NCI-H2227 (cell line): ENCODE measurements around the gene SDK1.

Experiments
- DNase-seq: peaks from one replicate; lab custom pipeline; 2025; ENCODE audit not compliant: unreplicated experiment; lab: John Stamatoyannopoulos, UW

The SDK1 gene

DNA sequence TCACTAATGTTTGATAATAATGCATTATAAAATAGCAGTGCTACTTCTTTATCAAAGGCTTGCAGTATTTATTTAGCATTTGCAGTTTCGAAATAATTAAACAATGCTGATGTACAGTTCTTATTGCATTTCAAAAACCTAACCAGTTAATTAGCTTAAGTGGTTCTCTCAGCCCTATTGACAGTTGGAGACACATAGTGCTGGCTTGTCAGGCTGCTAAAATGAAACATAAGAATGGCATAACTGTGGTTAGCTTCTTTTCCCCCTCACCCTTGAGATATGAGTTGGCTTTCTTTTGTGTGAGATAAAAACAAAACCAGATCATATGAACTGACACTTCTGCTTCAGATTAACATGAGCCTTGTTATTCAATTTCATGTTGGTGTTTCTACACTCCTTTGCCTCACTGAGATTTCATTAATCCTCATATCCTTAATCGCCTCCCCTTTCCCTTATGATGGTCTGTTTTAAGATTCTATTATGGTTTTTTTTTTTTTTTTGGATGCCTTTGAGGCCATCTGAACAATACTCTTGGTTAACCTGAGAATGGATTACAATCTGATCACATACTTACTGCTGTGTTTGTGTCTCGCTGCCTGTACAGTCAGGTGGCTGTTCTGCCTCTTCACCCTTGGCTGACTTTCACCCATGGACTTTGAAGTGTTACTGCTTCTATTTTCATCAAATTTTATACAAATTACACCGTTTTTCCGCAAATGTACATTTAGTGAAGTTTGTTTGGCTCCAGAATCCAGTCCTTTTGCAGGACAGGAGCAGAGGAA lies 108.0 kb downstream of the SDK1 start:
- no peak for DNase-seq

DNA sequence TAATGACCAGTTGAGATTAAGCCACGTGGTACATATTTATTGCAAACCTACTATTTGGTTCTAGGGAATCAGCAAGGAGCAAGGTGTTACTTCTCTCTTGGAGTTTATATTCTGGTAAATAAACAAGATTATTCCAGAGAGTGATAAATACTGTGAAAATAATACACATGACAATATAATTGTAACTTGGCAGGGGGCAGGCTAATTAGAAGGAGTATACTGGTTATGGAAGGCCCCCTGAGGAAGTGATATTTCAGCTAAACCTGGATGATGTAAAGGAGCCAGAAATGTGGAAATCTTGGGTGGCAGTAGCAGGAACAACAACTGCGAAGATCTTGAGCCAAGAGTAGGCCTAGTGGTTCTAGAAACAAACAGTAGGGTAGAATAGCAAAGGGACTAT lies 111.8 kb downstream of the SDK1 start:
- DNase-seq = no peak

DNA sequence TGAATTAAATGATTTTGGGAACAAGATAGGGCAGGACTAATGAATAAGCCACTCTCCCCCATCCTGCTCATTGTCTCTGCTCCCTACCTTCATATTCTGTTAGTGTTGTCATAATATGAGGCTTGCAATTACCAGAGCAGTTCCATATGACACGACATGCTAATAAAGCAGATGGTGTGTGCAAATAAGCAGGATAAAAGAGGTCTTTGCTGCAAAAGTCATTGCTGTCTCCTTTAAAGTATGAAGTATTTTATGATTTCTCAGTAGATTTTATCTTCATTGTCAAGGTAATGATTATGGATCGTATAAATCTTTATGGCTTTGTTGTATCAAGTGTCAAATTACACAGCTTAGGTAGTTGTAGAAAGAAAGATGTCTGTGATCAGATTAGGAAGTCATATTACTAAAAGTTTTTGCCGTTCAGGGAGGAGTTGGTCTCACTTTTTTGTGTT lies 114.8 kb downstream of the SDK1 start:
- no peak for DNase-seq

DNA sequence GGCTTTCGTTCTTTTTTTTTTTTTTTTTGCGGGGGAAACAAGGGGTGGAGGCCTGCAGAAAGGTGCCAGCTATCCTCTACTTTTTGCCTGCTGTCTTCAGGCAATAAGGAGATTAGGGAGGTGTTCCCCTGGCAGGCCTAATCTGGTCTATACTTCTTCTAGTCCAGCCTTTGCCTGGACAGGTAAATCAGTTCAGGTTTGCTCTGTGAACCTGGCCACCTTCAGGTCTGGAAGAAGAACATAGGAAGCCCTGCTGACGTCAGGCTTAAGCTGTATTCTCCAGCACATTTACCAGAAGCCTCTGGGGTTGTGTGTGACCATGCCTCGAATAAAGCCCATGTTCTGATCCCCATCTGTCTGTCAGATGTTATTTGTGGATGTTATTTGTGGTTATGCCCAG lies 115.4 kb downstream of the SDK1 start:
- DNase-seq = no peak

DNA sequence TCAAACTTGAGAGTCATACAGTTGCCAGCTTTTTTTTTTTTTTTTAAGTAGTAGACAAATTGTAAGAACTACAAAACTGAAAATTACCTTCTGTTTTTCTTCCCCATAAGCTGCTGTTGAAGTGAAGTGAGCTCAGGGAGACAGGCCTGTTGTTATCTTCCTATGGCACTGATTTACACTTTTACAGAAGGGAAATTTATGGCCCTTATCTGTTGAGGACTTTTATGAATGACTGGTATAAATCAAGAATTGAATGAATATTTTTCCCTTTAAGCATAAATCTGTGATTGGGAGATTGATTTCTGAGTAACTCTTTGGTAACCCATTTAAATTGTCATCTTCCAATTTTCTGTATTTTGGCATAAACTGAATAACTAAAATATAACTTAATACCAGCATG lies 124.0 kb downstream of the SDK1 start:
- no peak for DNase-seq

DNA sequence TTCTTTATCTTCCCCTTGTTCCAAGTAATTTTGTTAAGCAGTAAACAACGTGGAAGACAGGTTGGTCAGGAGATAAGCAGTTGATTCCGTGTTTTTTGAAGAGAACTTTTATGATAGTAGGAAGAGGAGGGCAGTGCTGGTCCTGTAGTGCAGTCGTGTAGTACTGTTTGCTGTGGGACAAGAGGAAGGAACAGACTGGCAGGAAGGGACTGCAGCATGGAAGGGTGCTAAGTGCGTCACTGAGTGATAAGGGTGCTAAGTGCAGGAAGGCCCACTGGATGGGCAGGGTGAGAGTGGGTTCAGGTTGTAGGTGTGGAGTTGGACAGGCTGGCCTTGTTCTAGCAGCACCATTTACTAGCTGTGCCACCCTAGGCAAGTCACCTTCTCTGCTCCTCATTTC lies 125.0 kb downstream of the SDK1 start:
- no peak for DNase-seq

DNA sequence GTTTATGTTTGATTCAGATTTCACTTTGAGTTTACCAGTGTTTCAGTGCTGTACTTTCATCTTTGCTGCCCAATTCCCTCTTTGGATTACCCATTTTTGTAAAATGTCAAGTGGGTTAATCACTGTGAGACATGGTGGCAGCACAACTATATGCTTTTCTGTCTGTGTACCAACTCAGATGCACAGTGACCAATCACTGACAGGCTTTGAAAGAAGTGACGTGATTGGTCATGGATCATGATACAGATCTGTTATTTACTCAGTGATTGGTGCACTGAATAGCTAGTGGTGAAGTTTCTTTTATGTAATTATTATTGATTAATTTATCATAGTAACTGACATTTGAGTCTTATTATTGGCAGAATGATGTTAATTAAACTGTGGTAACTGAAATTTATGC lies 126.9 kb downstream of the SDK1 start:
- no peak for DNase-seq

DNA sequence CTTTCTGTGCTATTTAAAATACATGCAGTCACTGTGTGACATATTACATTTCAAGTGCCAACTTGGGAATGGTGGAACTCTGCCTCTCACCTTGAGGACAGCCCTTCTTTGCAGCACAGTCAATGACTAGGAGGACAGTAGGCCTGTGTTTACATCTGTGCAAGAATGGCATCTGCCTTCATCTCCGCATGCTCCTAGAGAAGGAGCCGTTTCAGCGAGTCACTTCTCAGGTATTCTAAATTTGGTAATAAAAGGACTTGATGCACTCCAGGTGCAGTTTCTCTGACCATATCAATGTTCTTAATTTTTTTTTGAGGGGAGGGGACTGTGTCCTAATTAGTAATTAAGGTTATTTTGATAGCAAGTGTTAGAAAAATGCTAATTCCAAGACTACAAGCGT lies 128.9 kb downstream of the SDK1 start:
- DNase-seq = no peak

DNA sequence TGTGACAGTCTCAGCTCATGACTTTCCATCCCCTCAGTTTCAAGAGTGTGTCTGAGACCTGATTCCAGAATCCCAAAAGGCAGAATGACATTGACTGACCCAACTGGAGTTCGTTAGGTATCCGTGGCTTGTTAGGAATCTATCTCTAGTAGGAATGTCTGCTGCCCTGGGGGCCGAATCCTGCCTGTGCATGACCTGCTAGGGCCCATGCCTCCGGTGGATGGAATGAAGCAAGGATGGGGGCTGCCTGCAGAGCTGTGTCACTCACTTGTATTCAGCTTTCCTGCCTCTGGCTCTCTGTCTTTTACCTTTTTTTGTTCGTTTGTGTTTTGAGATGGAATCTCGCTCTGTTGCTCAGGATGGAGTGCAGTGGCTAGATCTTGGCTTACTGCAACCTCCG lies 129.5 kb downstream of the SDK1 start:
- DNase-seq = no peak

DNA sequence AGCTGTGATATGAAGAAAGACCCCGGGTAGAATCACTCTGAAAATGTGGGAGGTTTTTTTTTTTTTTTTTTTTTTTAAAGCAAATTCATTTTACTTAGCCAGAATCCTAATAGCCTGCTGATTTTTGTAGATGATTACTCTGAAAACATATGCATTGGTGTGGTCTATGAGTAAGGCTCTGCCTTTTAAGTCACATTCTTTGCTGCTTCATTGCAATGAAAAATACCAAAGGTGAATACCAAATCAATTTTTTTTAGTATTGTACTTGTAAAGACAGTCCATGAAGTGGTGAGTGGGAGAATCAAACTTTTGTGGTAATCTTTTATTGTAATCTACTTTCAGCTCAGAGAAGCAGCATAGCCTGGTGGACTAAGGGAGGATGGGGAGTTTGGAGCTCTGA lies 130.3 kb downstream of the SDK1 start:
- no peak for DNase-seq

DNA sequence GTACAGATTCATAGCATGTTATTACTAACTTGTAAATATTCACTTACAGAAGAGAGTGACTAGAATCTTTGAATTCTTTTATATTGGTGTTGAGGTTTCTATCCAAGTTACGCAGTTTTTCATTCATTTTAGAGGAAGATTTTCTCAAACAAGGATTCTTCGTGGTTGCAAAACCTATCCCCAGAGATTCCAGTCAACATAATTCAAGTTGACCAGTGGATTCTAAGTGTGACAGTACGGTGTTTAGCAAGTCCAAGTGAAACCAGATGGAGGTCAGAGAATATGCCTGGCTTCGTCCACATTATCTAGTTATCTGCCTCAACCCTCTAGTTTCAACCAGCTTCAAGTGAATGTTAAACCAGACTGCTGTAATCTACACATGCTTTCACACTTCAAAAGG lies 131.9 kb downstream of the SDK1 start:
- DNase-seq = no peak

DNA sequence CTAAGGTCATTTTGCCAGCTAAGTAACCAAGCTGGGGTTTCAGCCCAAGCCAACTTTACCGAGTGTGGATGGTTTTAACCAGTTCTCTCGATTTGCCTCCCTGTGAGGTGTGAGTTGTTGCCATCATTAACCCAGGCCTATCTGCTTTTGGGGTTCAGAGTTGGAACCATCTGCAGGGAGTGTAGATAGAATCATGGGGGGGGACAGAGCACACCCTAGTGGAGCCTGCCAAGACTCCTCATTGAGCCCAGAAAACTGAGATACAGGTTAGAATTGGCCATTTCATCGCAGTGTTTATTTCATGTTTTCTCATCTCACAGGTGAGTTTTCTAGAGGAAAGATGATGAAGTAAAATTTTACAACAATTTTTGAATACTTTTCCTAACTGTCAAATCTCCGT lies 133.6 kb downstream of the SDK1 start:
- no peak for DNase-seq

DNA sequence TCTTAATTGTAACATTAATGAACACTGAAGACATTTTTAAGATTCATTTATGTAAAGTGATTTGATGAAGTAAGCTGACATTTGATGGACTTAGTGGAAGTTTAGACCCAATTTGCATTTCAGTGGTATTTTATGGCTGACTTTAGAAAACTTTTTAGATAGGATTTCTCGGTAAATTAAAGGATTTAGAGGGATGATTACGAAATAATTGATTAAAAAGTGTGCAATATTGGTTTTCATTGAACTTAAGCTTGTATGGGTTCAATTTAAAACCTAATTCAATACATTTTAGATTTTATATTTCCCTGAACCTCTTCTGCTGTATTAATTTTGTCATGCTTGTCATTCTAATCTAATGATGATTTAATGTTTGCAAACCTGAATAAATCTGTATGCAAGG lies 135.1 kb downstream of the SDK1 start:
- DNase-seq = no peak

DNA sequence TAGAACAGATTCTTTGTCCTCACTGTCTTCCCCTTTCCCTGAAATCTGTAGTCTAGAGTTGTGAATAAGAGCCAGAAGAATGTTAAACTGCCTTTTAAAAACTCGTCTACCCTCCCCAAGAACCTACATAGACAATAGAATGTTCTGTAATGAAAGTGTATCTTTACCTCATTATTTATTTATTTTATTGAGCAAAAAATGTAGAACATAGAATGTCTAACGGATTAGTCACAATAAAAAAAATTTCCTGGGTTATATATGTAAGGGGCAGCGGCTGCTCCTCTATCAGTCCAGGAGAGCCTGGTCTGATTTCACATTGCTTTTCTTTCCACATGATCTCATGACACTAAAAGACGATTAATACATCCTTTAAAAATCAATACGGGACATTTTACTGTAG lies 135.7 kb downstream of the SDK1 start:
- DNase-seq = no peak

DNA sequence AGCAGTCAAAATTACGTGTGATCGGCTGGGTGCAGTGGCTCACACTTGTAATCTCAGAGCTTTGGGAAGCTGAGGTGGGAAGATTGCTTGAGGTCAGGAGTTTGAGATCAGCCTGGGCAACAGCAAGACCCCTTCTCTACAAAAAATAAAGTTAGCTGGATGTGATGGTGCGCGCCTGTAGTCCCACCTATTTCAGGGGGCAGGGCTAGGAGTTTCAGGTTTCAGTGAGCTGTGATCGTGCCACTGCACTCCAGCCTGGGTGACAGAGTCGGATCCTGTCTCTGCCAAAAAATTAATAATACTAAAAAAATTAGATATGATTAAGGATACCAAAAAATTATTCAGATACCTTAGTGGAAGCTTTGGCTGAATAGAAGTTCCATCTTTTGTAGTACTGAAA lies 136.4 kb downstream of the SDK1 start:
- no peak for DNase-seq

DNA sequence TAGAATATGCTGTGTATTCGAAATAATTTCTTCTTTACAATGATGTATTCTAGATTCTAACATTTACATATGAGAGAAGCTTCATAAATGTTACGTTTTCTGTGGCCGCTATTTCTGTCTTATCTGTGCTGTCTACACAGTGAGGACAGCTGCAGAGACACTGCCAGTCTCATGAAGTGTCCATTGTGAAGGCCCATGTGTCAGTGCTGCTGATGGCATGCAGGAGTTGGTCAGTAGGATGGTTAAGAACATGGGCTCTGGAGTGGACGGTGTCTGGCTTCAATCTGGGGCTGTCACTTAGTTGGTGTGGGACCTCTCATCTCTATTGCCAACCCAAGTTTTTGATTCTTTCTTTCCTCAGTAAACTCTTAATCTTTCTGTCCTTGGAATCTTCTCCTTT lies 137.3 kb downstream of the SDK1 start:
- DNase-seq = no peak

DNA sequence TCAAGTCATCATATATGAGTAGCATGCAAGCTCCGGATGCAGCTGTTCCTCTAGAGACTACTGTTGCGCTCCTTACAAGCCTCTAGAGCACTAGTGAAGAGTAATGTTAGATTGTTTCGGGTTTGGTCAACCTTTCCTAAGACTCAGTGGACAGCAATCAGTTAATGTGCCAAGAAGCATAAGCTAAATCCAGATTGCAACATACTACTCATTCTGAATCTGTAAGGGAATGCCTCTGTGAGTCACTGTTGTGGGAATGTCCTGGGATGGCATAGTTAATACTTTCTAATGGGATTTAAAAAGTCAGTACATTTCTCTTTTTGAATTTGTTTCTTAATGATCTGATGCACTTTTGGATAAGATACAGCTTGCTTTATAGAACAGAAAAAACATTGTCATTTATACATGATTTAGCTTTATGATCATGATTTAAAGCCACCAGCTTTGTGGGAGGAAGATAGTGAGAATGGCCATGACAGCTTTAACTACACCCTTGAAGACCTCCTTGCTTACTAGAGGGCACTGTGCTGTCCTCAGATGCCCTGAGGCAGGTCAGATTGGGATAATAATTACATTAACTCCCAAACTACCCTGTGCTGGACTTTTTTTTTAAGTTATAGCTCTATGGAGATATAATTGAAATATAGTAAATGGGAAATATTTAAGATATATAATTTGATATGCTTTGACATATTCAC lies 138.4 kb downstream of the SDK1 start:
- DNase-seq = no peak

DNA sequence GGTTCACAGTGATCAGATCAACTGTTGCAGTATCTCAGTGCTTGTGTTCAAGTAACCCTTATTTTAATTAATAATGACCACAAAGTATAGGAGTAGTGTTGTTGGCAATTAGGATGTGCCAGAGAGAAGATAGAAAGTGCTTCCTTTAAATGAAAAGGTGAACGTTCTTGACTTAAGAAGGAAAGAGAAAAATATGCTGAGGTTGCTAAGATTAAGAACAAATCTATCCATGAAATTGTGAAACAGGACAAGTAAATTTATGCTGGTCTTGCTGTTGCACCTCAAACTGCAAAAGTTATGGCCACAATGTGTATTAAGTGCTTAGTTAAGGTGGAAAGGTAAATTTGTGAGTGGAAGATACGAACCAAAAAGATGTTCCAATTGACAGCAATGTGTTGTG lies 139.5 kb downstream of the SDK1 start:
- DNase-seq = no peak

DNA sequence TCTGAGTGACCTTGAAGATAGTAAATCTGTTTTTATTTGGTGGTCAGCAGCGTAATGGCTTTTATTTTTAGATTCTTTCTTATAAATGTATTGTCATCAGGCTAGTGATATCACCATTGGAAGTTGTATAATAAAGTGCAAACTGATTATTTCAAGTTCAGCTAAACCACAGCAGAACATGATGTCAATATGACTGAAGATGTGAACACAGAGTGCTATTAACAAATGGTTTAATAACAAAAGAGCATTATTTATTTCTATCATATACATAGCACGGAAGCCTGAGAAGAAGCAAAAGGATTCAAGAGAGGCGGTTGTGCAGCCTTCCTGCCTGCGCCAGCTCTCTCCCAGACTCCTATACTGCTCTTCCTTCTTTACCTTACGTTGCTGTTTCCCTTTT lies 142.7 kb downstream of the SDK1 start:
- no peak for DNase-seq

DNA sequence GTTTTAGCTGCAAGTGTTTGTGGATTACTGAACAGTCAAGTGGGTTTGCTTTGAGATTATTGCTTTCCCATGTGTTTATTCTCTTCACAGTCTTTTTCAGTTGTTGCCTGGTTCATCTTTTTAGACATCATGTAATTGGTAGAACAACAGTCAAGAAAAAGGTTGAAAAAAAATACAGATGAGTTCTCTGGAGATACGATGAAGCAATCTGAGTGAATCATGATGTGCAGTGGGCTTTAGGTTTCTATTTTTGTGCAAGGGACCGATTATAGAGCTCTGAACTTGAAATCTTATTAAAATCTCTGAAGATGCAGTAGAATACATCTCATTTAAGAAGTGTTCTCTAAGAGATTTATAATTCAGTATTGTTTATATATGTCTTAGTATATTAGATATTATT lies 145.7 kb downstream of the SDK1 start:
- no peak for DNase-seq

DNA sequence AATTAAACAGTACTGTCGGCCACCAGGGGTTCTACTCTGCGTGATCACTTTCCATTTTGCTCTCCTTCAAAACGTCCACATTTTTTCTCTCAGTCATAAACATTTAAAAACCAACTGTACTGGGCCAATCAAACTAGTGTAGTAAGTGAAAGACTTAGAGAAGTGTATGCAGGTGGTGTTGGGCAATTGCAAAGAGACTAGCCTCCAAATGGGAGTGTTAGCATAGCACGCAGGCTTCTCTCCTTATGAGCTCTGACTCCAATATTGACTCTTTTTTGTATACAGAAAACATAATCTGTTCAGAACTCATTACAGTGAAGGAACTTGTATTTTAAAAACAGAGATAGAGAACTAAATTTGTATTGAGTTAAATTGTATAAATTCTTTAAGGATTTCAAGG lies 150.6 kb downstream of the SDK1 start:
- no peak for DNase-seq

DNA sequence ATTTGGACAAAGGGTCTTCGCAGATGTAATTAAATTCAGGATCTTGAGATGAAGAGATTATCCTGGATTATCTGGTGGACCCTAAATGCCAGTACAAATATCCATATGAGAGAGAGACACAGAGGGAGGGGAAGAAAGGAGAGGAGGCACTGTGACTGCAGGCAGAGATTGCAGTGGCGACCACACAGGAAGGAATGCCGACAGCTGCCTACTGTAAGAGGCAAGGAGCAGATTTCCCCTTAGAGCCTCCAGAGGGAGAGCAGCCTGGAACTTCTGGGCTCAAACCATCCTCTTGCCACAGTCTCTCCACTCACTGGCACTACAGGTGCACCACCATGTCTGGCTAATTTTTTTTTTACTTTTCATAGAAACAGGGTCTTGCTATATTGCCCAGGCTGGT lies 152.3 kb downstream of the SDK1 start:
- DNase-seq = no peak
